ENCODE results near the gene ELOVL5.
"Not testable (repeated sequence)": the region's sequence is repeated elsewhere in the genome, so short reads cannot be mapped to it uniquely, and the experiment has no call there.

The ELOVL5 gene

GRCh38 chr6:53348371-53349208, at the start of gene ELOVL5:
TSS of gene ELOVL5 (minus strand) at chr6:53348950. CDS start at chr6:53295699, 53,251 bp downstream.
- DNase-seq: peak; percentile 77 to 92

DNA sequence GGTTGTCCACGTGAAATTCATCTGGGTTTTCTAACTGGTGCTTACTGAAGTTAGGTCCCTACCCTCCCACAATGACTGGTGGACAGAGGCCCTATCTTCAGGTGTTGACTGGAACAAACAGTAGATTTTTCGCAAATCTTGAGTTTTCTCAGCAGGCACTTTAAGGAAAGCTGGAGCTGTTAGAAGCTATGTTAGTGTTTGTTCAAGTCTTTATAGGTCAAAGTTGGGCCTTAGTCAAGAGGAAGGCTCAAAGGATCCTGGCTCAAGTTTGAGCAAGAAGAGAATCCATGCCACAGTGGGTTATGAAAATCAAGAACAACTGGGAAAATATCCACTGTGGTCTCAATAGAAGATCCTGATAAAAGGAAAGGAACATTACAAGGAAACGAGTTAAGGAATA, 48.5 kb upstream of the ELOVL5 start:
- DNase-seq: no peak

DNA sequence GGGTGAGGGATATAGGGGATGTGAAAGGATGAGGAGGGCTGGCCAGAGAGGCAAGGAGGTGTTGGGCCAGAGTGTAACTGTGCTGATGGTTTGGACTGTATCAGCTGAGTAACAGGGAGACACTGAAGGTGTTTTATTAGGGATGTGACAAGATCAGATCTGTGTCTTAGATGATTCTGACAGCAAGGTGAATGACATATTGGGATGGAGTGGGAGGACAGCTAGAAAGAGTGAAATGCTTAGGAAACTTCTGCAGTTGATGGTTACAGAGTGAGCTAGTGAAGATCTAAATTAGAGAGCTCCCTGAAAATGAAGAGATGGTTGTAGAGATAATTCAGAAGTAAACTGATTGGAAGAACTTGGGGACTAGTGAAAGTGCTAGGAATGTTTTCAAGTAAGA, 47.2 kb upstream of the ELOVL5 start:
- DNase-seq: no peak

DNA sequence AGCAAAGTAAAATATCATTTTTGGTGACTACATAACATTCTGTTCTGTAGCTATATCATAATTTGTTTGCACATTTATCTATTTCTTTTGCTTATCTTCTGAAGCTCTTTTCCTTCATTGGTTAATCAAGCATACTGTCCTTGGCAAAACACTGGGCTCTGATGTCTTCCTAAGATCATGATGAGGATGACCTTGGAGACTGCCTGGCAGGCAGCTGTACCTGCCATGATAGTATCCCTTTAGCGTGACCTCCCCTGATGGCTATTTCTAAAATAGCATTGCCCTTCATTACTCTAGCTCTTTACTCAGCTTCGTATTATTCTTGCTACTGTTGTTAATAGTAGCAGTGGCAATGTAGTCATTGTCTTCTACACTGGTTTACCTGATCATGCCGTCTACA, 46.0 kb upstream of the ELOVL5 start:
- DNase-seq: no peak

- DNase-seq: no peak
Observed at GRCh38 chr6:53391170-53391569, 42.4 kb upstream of the ELOVL5 start.

- DNase-seq: no peak
Observed at GRCh38 chr6:53390010-53390409, 41.3 kb upstream of the ELOVL5 start.

- not testable (repeated sequence) for DNase-seq
Observed at GRCh38 chr6:53388615-53389014, 39.9 kb upstream of the ELOVL5 start.

- DNase-seq: no peak
Observed at GRCh38 chr6:53382421-53382820, 33.7 kb upstream of the ELOVL5 start.

GRCh38 chr6:53378208-53378607, 29.5 kb upstream of the ELOVL5 start:
- DNase-seq: no peak

GRCh38 chr6:53377793-53378192, 29.0 kb upstream of the ELOVL5 start:
- DNase-seq: no peak

GRCh38 chr6:53377289-53377688, 28.5 kb upstream of the ELOVL5 start:
- no peak for DNase-seq

GRCh38 chr6:53376661-53377226, 28.0 kb upstream of the ELOVL5 start:
- DNase-seq: no peak

DNA sequence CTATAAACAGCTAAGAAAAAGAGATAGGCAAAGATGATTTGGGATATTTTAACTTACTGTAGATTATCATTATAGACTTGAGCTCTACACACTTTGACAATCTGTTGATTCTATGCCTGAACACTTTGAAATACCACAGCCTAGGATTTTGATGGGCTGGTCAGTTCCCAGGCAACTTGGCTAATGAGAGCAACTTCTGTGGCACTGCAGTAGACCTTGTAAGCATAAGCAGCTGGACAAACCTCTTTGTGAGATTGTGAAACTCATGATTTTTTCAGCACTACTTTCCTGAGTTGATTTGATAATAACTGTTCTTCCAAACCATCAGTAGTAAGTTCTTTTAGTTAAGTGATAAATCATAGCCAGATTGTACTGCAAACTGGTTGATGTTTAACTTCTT, 27.1 kb upstream of the ELOVL5 start:
- no peak for DNase-seq

GRCh38 chr6:53373638-53374037, 24.9 kb upstream of the ELOVL5 start:
- no peak for DNase-seq

DNA sequence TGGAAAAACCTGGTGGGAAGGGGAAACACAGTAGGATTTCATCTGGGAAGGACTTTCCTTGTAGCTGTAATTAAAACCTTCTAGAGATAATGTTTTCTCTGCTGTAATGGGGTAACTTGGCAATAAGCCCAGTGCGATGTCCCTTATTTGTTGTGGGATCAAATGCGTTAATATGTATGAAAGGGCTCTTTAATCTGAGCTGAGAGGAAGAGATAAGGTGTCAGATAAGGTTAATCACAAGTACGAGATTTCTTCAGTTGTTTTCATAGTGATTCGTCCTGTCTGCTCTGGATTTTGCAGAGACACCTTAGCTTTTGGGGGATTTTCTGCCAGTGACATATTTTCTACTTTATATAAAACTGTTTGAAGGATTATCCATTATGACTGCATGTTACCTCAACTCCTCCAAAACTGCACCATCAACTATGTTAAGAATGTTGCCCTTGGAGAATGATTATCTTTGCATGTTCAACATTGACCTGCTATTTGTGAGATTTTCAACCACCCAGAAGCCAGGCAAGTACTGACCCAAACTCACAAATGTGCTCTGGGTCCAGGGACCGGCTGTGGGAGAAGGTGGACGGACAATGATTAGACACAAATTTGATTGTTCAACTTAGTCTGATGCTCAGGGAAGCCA, 21.2 kb upstream of the ELOVL5 start:
- DNase-seq: no peak

- DNase-seq: no peak
Observed at GRCh38 chr6:53369051-53369450, 20.3 kb upstream of the ELOVL5 start.

GRCh38 chr6:53366128-53366641, 17.4 kb upstream of the ELOVL5 start:
- DNase-seq: no peak

GRCh38 chr6:53363341-53364079, 14.8 kb upstream of the ELOVL5 start:
- DNase-seq: no peak

DNA sequence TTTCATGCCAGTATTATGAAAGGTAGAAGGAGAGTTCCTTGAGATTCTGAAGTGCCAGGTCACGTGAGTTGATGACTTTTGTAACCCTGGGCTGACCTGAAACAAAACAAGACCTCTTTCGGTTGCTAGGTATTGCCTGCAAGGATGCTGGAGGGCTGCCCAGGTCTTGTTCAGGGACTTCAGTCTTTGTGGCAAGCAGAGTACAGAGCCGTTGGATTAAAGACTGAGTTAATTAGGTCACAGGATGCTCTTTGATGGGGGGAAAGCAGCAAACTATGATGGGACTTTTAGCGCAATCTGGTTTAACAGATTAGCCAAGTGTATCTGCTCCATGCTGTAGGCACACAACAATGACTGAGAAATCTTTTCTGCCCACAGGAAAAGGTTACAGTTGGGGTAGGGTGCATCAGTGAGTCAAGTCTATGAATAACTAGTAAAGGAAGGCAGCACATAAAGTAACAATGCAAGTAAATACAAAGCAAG, 12.8 kb upstream of the ELOVL5 start:
- DNase-seq: no peak

DNA sequence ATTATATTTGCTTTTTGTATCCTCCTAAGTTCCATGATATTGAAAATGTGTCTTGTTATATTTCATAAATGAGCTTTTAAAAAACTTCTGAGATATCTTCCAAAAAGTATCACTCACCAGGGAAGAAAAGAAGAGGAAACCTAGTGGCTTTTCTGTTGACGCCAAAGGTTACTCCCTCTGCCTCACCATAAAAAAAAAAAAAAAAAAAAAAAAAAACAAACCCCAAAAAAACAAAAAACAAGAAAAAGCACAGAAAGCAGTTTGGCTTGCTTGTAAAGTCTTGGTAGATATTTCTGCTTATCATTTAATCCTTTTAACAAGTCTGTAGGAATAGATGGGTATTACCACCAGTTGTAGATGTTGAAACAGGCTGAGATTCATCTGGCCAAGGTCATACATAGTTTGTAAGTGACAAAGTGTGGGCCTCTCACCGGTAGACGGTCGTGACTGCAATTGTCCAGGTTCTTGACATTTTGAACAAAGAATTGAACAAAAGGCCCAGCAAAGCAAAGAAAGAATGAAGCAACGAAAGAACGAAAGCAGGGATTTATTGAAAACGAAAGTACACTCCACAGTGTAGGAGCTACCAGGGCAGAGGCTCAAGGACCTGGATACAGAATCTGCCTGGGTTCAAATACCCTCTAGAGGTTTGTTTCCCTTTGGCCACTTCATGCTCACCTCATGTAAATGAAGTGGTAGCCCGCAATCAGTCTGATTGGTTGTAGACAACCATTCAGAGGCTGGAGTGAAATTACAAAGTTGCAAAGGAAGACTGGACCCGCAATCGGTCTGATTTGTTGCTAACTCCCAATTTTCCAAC, 11.6 kb upstream of the ELOVL5 start:
- DNase-seq: no peak

DNA sequence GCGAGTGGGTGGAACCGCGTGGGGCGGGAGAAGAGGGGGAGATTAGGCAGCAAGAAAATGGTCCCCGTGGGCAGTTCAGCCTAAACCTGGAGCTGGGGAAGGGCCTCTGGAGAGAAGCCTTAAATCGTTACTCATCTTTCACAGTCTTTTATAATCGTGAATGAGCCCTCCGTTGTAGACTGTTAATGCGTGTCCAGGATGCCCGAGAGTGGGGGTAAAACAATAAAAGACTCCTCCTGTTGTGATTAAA, 11.0 kb upstream of the ELOVL5 start:
- DNase-seq: no peak

GRCh38 chr6:53359095-53359842, 10.5 kb upstream of the ELOVL5 start:
- DNase-seq: peak; percentile 59 to 68
